GM20000 (cell line): ENCODE results near the gene TBATA.

ENCODE experiments used
- DNase-seq: peaks from one replicate; pipeline ENCODE4 v3.0.0; 2012; ENCODE audit warnings: low spot score
- CTCF ChIP-seq: IDR thresholded peaks from 2 replicates; pipeline ENCODE4 v1.5.1; 2012; ENCODE audit warnings: mild to moderate bottlenecking, control low read depth; ENCODE audit errors: extremely low read depth, missing control alignments

Gene TBATA

GRCh38 chr10:70763567-70763966 is 21.6 kb downstream of the TBATA start:
- TF ChIP-seq CTCF, result no peak
- DNase-seq, result no peak

DNA sequence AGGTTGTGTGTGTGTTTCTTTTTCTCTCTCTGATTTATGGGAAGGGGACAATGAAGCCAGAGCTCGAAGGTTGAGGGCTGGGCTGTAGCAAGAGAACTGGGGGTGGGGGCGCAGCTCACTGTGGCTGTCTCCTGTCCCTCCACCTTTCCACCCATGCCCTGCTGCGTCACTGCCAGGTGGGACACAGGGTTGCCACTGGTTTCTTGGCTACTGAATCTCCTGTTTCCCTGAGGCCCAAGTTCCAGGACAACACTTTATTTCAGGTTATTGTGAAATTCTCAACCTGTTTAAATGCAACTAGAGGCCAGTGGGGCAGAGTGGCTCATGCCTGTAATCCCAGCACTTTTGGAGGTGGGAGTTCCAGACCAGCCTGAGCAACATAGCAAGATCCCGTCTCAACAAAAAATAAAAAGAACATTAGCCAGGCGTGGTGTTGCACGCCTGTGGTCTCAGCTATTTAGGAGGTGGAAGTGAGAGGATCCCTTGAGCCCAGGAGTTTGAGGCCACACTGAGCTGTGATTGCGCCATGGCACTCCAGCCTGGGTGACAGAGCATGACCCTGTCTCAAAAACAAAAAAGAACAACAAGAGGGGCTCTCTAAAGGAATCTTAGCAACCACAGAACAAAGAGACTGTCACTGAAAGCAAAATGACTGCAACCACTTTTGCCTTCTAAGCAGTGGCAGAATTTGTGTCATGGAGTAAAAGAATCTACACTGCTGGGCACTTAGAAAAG is 22.6 kb downstream of the TBATA start:
- TF ChIP-seq CTCF, result no peak
- DNase-seq, result no peak

DNA sequence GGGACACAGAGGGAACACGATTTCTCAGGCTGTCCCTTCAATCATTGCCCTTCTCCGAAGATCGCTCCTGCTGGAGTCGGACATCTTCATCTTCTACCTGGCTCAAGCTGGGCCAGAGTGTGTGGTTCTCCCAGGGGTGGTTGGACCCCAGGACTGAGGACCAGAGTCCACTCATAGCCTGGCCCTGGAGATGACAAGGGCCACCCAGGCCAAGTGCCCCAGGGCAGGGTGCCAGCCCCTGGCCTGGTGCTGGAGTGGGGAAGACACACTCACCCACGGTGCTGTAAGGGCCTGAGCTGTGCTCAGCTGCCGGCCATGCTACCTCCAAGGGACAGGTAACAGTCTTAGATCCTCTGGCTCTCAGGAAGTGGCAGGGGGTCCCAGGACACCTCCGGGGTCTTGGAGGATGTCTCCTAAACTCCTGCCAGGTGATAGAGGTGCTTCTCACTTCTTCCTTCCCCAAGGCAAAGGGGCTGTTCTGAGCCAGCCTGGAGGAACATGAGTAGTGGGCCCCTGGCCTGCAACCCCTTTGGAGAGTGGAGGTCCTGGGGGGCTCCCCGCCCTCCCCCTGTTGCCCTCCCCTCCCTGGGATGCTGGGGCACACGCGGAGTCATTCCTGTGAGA is 23.3 kb downstream of the TBATA start:
- DNase-seq, result no peak
- TF ChIP-seq CTCF, result no peak

DNA sequence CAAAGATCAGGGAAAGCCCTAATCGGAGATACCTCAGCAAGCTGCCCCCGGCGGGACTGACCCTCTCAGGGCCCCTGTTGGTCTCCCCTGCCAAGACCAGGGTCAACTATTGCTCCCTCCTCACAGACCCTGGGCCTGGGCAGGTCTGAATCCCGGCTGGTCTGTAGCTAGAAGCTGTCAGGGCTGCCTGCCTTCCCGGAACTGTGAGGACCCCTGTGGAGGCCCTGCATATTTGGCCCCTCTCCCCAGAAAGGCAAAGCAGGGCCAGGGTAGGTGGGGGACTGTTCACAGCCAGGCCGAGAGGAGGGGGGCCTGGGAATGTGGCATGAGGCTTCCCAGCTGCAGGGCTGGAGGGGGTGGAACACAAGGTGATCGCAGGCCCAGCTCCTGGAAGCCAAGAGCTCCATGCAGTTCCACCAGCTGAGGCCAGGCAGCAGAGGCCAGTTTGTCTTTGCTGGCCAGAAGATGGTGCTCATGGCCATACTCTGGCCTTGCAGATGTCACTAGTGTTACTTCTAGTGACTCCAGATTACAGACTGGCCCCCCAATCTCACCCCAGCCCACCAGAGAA is 24.1 kb downstream of the TBATA start:
- no peak for TF ChIP-seq CTCF
- DNase-seq, result no peak

- no peak for DNase-seq
- TF ChIP-seq CTCF, result no peak
Observed at GRCh38 chr10:70760271-70760787, 24.8 kb downstream of the TBATA start.

DNA sequence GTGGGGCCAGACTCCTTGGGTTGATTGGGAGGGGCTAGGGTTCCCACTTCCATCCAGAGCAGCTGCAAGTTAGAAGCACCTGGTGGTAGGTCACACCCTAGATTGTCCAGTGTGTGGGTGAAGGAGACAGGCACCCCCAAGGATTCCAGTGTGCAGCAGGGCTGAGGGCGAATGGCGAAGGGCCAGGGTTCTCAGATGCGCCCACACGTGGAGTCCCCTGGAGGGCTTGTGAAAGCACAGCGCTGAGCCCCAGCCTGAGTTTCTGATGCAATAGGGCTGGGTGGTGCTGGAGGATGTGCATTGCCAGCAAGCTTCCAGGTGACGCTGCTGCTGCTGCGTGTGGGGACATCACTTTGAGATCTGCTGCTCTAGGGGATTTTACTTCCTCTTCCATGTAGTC is 25.4 kb downstream of the TBATA start:
- TF ChIP-seq CTCF, result no peak
- DNase-seq, result no peak

DNA sequence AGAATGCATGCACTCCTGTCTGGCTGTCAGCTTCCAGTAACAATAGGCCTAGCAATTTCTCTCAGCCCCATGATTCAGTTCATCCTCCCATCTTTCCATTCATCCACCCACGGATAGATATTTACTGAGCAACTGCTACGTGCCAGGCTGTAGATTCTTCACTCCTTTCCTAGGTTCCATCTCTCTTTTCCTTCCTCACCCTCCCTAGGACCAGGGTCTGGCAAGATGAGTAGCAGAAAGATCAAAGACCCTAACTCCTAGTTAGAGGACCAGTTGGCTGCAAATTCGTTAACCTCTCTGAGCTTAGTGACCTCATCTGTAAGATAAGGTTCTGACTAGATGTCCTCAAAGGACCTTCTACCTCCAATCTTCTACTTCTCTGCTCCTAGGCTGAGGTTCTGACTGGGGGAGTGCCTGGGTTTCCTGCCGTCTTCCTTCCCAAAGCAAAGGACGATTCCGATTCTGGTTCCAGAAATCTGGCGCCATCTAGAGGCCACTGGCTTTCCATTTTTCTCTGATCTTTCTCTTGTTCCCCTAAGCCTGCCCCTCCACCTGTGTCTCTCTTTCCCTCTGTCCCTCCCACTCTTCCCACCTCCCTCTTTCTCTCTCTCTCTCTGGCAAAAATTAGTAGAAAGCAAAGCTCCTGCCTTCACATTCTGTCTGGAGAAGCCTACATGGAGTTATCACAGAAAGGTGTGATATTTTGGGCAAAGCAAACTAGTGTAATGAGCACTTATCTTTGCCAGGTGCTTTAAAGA is 26.2 kb downstream of the TBATA start:
- peak; percentile 47 for TF ChIP-seq CTCF
- peak; percentile 74 for DNase-seq
